ENCODE data around the gene PRKN. TPM values are rescaled to one million over a fixed set of nuclear protein-coding genes. Genes with fewer than 3 reads are reported as not detected.
"Not testable (repeated sequence)": the region's sequence is repeated elsewhere in the genome, so short reads cannot be mapped to it uniquely, and the experiment has no call there.

Gene PRKN
- total and polyA plus RNA-seq, 2 experiments from 2014 or later, result 1.2 to 2.3 TPM

- 8 to 13% methylated on average over 8 of the region's 8 CpGs for WGBS, 2 experiments (ENCODE audit: low coverage in 1 of 2, low lambda C conversion rate in 2 of 2, missing lambda C conversion rate in 2 of 2)
- TF ChIP-seq EZH2 (IDR thresholded peaks at IDR 0.05; ENCODE audit: insufficient read depth, poor library complexity, severe bottlenecking), result no peak
- TF ChIP-seq EZH2phosphoT487 (IDR thresholded peaks at IDR 0.05; ENCODE audit: insufficient read depth, low read depth), result no peak
- Histone ChIP-seq H3K79me2 (ENCODE audit: insufficient read depth) (no peaks in the 10 kb centered on the region), H3K9me3 (ENCODE audit: low read depth) (no peaks in the 10 kb centered on the region), H3K27ac (no peak overlapping the region), H4K20me1 (ENCODE audit: insufficient read depth) (no peaks in the 10 kb centered on the region), H3K4me1 (ENCODE audit: insufficient read depth) (no peaks in the 10 kb centered on the region), H3K9me2 (ENCODE audit: insufficient read depth) (no peaks in the 10 kb centered on the region), H3K36me3 (ENCODE audit: low read depth) (no peaks in the 10 kb centered on the region), H3K4me2 (ENCODE audit: unreplicated experiment) (no peak overlapping the region), H3K27me3 (replicated peaks; ENCODE audit: insufficient read depth) (no peaks in the 10 kb centered on the region), H3F3A (ENCODE audit: insufficient read depth) (no peaks in the 10 kb centered on the region), H3K9ac (no peak overlapping the region), H3K4me3 (no peak overlapping the region), H2AFZ (no peak overlapping the region)
- in situ Hi-C loops (cut with MboI), result no loop called here
- no peak for DNase-seq
Observed at GRCh38 chr6:162538643-162539064, 188.9 kb downstream of the PRKN start.

GRCh38 chr6:162533009-162533400 is 194.6 kb downstream of the PRKN start:
- WGBS, 2 experiments (ENCODE audit: low coverage in 1 of 2, low lambda C conversion rate in 2 of 2, missing lambda C conversion rate in 2 of 2), result 82 to 86% methylated on average over 6 of the region's 6 CpGs
- Histone ChIP-seq H3K27me3 (replicated peaks; ENCODE audit: insufficient read depth) (no peaks in the 10 kb centered on the region), H3F3A (ENCODE audit: insufficient read depth) (no peaks in the 10 kb centered on the region), H3K4me1 (ENCODE audit: insufficient read depth) (no peaks in the 10 kb centered on the region), H3K4me3 (no peak overlapping the region), H3K9me2 (ENCODE audit: insufficient read depth) (no peaks in the 10 kb centered on the region), H3K36me3 (ENCODE audit: low read depth) (no peaks in the 10 kb centered on the region), H3K4me2 (ENCODE audit: unreplicated experiment) (no peak overlapping the region), H4K20me1 (ENCODE audit: insufficient read depth) (no peaks in the 10 kb centered on the region), H3K27ac (no peak overlapping the region), H2AFZ (no peak overlapping the region), H3K9me3 (ENCODE audit: low read depth) (no peaks in the 10 kb centered on the region), H3K9ac (no peak overlapping the region), H3K79me2 (ENCODE audit: insufficient read depth) (no peaks in the 10 kb centered on the region)
- TF ChIP-seq EZH2phosphoT487 (IDR thresholded peaks at IDR 0.05; ENCODE audit: insufficient read depth, low read depth), result no peak
- no peak for TF ChIP-seq EZH2 (IDR thresholded peaks at IDR 0.05; ENCODE audit: insufficient read depth, poor library complexity, severe bottlenecking)
- no peak for DNase-seq
- in situ Hi-C loops (cut with MboI), result no loop called here

- Histone ChIP-seq H3K36me3 (ENCODE audit: low read depth) (no peaks in the 10 kb centered on the region), H3K9me2 (ENCODE audit: insufficient read depth) (no peaks in the 10 kb centered on the region), H3K4me1 (ENCODE audit: insufficient read depth) (no peaks in the 10 kb centered on the region), H3K27me3 (replicated peaks; ENCODE audit: insufficient read depth) (no peaks in the 10 kb centered on the region), H3K79me2 (ENCODE audit: insufficient read depth) (no peaks in the 10 kb centered on the region), H3K4me3 (no peak overlapping the region), H3K4me2 (ENCODE audit: unreplicated experiment) (no peak overlapping the region), H4K20me1 (ENCODE audit: insufficient read depth) (no peaks in the 10 kb centered on the region), H3K9ac (no peak overlapping the region), H3K27ac (no peak overlapping the region), H2AFZ (no peak overlapping the region), H3K9me3 (ENCODE audit: low read depth) (no peaks in the 10 kb centered on the region), H3F3A (ENCODE audit: insufficient read depth) (no peaks in the 10 kb centered on the region)
- in situ Hi-C loops (cut with MboI), result no loop called here
- no peak for DNase-seq
- 61 to 64% methylated on average over 9 of the region's 9 CpGs for WGBS, 2 experiments (ENCODE audit: low coverage in 1 of 2, low lambda C conversion rate in 2 of 2, missing lambda C conversion rate in 2 of 2)
- TF ChIP-seq EZH2 (IDR thresholded peaks at IDR 0.05; ENCODE audit: insufficient read depth, poor library complexity, severe bottlenecking) (no peak), EZH2phosphoT487 (IDR thresholded peaks at IDR 0.05; ENCODE audit: insufficient read depth, low read depth) (no peak)
Observed at GRCh38 chr6:162532283-162533008, 195.1 kb downstream of the PRKN start.

GRCh38 chr6:162531391-162531790 is 196.2 kb downstream of the PRKN start:
- H3K4me3 ChIP-seq; H3K9me2 ChIP-seq (ENCODE audit: insufficient read depth); H2AFZ ChIP-seq; H3K27me3 ChIP-seq (replicated peaks; ENCODE audit: insufficient read depth); H3K36me3 ChIP-seq (ENCODE audit: low read depth); DNase-seq; H3F3A ChIP-seq (ENCODE audit: insufficient read depth); H3K27ac ChIP-seq; in situ Hi-C loops (cut with MboI); H3K4me2 ChIP-seq (ENCODE audit: unreplicated experiment); H3K9me3 ChIP-seq (ENCODE audit: low read depth); H3K9ac ChIP-seq; H4K20me1 ChIP-seq (ENCODE audit: insufficient read depth); H3K79me2 ChIP-seq (ENCODE audit: insufficient read depth); H3K4me1 ChIP-seq (ENCODE audit: insufficient read depth): not testable (repeated sequence)
- 94 to 95% methylated on average over 4 of the region's 4 CpGs for WGBS, 2 experiments (ENCODE audit: low coverage in 1 of 2, low lambda C conversion rate in 2 of 2, missing lambda C conversion rate in 2 of 2)

GRCh38 chr6:162528538-162528937 is 199.0 kb downstream of the PRKN start:
- Histone ChIP-seq H3K9me3 (ENCODE audit: low read depth) (no peaks in the 10 kb centered on the region), H3F3A (ENCODE audit: insufficient read depth) (no peaks in the 10 kb centered on the region), H3K27me3 (replicated peaks; ENCODE audit: insufficient read depth) (no peaks in the 10 kb centered on the region), H2AFZ (no peak overlapping the region), H3K9ac (no peak overlapping the region), H3K27ac (no peak overlapping the region), H3K9me2 (ENCODE audit: insufficient read depth) (no peaks in the 10 kb centered on the region), H3K4me3 (no peak overlapping the region), H3K36me3 (ENCODE audit: low read depth) (no peaks in the 10 kb centered on the region), H3K4me1 (ENCODE audit: insufficient read depth) (no peaks in the 10 kb centered on the region), H3K79me2 (ENCODE audit: insufficient read depth) (no peaks in the 10 kb centered on the region), H4K20me1 (ENCODE audit: insufficient read depth) (no peaks in the 10 kb centered on the region), H3K4me2 (ENCODE audit: unreplicated experiment) (no peak overlapping the region)
- in situ Hi-C loops (cut with MboI), result no loop called here
- 71 to 82% methylated on average over 6 of the region's 6 CpGs for WGBS, 2 experiments (ENCODE audit: low coverage in 1 of 2, low lambda C conversion rate in 2 of 2, missing lambda C conversion rate in 2 of 2)
- TF ChIP-seq EZH2 (IDR thresholded peaks at IDR 0.05; ENCODE audit: insufficient read depth, poor library complexity, severe bottlenecking), result no peak
- no peak for DNase-seq
